WERI-Rb-1 (cell line): ENCODE results near the gene OSBP.

Source experiments
- DNase-seq: peaks from one replicate; pipeline ENCODE4 v3.0.0-alpha.2; 2020
- H3K27ac ChIP-seq: fragments of 250-450 bp; sonication (Bioruptor Pico); 2 replicates; pipeline ENCODE4 v1.5.1; 2020; ENCODE audit warnings: mild to moderate bottlenecking, moderate library complexity
- H3K27me3 ChIP-seq: fragments of 250-450 bp; sonication (Bioruptor Pico); 2 replicates; pipeline ENCODE4 v1.5.1; 2021; ENCODE audit warnings: mild to moderate bottlenecking, low read depth, moderate library complexity; ENCODE audit not compliant: insufficient read depth, severe bottlenecking
- H3K36me3 ChIP-seq: fragments of 250-450 bp; sonication (Bioruptor Pico); 2 replicates; pipeline ENCODE4 v1.5.1; 2020; ENCODE audit warnings: mild to moderate bottlenecking, moderate library complexity
- H3K4me3 ChIP-seq: 2 replicates; pipeline ENCODE4 v1.5.1; 2011; ENCODE audit warnings: low read depth, mild to moderate bottlenecking, control low read depth, low read length
- H3K9me3 ChIP-seq: fragments of 250-450 bp; sonication (Bioruptor Pico); 2 replicates; pipeline ENCODE4 v1.5.1; 2021; ENCODE audit warnings: mild to moderate bottlenecking, moderate library complexity; ENCODE audit not compliant: severe bottlenecking
- CTCF ChIP-seq: IDR thresholded peaks from 2 replicates; pipeline ENCODE4 v1.5.1; 2011; ENCODE audit warnings: low read depth, mild to moderate bottlenecking, control low read depth, inconsistent platforms, low read length

OSBP gene

GRCh38 chr11:59615637-59616395 is at the start of gene OSBP:
TSS of gene OSBP (minus strand) at chr11:59615774. CDS start at chr11:59615664, 110 bp downstream.
- no peak for TF ChIP-seq CTCF
- Histone ChIP-seq H3K9me3 (no peaks in the 10 kb centered on the region), H3K27ac (peak within 1 kb of the TSS; percentile 82), H3K36me3 (peaks cover 13% of the 10 kb centered on the region), H3K27me3 (no peaks in the 10 kb centered on the region), H3K4me3 (peak within 1 kb of the TSS; percentile 72)
- DNase-seq: peak; percentile 99

GRCh38 chr11:59660621-59661020 is 45.0 kb upstream of the OSBP start:
- no peak for DNase-seq
- H3K27me3 ChIP-seq: no peaks in the 10 kb centered on the region
- no peak overlapping the region for H3K4me3 ChIP-seq
- peaks cover 98% of the 10 kb centered on the region for H3K36me3 ChIP-seq
- no peak overlapping the region for H3K27ac ChIP-seq
- H3K9me3 ChIP-seq: no peaks in the 10 kb centered on the region
- TF ChIP-seq CTCF: no peak

- H3K4me3 ChIP-seq: no peak overlapping the region
- TF ChIP-seq CTCF: no peak
- no peaks in the 10 kb centered on the region for H3K9me3 ChIP-seq
- no peaks in the 10 kb centered on the region for H3K27me3 ChIP-seq
- peaks cover 98% of the 10 kb centered on the region for H3K36me3 ChIP-seq
- no peak for DNase-seq
- no peak overlapping the region for H3K27ac ChIP-seq
Observed at GRCh38 chr11:59659981-59660380, 44.4 kb upstream of the OSBP start.

GRCh38 chr11:59658036-59658435 is 42.5 kb upstream of the OSBP start:
- DNase-seq: no peak
- no peak for TF ChIP-seq CTCF
- H3K36me3 ChIP-seq: peaks cover 97% of the 10 kb centered on the region
- H3K27ac ChIP-seq: no peak overlapping the region
- no peak overlapping the region for H3K4me3 ChIP-seq
- H3K27me3 ChIP-seq: no peaks in the 10 kb centered on the region
- no peaks in the 10 kb centered on the region for H3K9me3 ChIP-seq

- DNase-seq: no peak
- TF ChIP-seq CTCF: no peak
- Histone ChIP-seq H3K36me3 (peaks cover 94% of the 10 kb centered on the region), H3K9me3 (no peaks in the 10 kb centered on the region), H3K27me3 (no peaks in the 10 kb centered on the region), H3K27ac (peak overlapping the region; percentile 60), H3K4me3 (no peak overlapping the region)
Observed at GRCh38 chr11:59654893-59655292, 39.3 kb upstream of the OSBP start.
